ENCODE data around the gene GPR160.

Gene GPR160

DNA sequence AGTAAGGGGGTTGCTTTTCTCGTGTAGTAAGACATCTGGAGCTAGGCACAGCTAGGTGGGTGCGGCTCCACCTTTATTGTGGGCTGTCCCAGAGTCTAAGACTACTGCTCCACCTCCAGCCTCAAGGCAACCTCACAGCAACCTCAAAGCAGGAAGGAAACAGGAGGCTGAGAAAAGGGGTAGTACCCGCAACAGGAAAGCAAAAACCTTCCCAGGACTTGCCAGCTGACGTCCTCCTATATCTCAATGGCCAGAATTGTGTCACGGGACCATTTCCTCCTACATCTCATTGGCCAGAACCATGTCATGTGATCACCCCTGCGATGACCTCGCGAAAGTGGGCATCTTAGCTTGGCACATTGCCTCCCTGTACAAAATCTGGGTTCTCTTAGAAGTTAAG, 4.3 kb upstream of the GPR160 start:
- no peak for DNase-seq

DNA sequence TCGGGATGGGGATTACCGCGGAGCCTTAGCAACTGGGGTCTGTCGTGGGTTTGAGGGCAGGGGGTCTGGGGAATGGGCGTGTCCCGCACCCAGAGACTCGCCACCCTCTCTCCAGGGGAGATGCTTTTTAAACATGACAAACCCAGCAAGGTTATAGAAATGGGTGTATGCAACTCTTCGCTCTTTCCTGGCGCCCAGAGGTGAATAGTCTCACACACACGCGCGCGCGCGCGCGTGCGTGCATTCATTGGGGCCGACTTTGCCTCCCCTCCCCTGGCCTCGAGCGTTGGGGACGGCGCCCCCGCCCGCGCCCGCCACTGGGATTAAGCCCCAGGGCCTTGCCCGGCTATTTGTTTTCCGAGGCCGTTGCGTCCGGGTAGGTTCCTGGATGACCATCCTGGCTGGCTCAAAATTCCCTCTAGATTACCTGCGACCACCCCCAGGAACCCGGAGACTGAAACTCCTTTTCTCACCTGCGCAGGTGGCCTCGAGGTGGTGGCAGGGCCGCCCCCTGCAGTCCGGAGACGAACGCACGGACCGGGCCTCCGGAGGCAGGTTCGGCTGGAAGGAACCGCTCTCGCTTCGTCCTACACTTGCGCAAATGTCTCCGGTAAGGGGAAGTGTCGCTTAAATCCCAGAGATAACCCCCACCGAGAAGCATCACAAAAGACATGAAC, 777 bp downstream of the GPR160 start:
- DNase-seq, result no peak

DNA sequence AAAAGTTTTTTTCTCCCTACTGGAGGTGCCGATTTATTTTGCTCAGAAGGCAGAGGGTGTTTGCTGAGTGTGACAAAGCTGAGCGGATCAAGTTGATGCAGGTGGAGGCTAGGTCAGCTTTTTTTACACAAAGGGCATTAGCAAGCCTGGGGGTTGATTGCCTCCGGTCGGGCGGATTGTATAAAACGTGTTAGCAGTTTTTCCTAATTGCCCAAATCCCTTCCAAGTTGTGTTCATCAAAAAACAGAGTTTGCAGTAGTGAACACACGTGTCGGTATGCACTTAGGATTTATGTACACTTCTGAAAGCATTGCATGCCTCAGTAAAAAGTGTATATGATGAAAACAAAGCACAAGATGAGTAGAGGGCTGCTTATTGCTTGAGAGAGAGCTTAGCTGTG, 2.6 kb downstream of the GPR160 start:
- DNase-seq, result no peak

DNA sequence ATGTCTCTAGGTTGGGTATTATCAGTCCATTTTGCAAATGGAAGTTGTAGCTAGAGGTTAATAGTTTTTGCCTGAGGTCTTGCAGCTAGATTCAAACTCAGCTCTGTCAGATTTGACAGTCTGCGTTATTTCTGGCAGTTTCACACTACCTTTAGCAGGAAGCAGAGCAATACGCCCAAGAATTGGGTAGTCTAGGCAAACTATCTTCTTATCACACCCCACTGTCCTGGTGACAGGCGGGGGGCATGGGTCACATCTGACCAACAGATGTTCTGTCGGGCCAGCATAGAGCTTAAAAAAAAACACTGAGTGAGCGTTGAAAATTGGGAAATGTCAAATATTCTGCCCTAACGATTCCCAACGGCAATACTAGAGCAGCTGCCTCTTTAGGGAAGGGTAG, 5.7 kb downstream of the GPR160 start:
- DNase-seq, result no peak

DNA sequence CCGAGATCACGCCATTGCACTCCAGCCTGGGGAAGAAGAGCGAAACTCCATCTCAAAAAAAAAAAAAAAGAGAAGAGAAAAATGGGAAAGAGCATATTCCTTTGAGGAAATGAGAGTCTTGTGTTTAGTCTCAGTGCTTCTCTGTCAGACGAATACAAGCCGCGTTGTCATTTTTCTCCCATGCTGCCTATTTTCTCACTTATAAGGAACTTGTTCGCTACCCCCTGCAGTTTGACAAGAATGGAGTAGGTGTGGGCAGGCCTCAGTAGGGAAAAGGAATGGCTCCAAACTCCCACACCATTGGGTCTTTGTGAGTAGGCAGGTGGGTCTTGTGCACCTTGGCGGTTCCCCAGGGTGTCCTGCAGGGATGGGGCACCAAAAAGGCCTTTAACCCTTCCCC, 6.5 kb downstream of the GPR160 start:
- no peak for DNase-seq

DNA sequence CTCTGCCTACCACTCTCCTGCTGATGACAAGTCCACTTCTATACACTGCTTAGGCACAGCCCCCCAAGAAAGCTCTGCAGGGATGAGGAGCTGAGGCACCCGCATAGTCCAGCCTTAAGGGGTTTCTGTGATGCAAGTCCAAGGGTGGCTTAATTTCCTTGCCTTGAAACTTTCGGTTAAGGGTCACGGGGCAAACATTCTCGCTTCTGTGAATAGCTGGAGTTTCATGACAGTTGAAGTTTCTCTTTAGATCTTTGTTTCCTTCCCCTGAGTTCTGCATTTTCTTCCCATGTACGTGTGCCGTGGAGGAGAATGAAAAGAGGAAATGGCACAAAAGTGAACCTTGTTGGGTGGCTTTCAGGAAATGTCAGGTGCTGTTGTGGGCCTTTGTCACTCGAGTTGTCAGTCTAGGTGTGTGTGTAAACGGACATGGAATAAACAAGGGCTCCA, 7.0 kb downstream of the GPR160 start:
- no peak for DNase-seq

DNA sequence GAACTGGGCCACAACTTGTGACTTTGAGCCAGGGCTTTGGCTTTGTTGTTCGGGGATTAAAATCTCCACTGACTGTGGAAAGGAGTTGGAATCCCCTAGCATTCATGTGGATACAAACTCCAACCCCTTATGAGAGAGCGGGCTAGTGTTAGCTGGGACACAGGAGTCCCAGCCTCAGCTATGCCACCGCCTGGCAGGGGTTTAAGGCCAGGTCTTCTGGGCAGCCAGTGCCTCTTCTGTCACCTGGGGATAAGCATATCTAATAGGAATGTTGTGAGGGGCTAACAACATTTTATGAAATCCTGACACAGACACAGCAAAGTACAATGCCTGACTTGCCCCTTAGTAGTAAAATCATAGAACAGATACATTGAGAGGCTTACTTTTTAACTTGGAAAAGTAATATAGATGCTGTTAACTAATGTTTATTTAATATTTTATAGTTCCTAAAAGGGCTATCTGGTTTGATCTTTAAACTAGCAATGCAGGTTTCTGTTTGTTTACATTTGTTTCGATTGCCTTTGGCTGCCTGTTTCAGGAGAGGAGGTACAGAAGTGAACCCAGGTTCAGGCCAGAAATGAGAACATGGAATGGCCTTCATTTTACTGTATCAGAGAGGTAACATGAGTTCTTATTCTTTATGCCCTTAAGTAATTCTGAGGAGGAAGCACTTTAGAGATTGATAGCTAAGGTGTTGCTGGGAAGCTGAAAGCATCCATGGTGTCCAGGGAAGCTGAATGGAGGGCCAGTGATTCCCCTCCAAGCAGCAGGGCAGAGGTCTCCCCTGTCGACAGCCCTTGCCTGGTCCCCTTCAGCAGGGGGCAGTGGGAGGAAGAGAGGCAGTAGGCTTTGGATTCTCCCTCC, 8.7 kb downstream of the GPR160 start:
- no peak for DNase-seq

DNA sequence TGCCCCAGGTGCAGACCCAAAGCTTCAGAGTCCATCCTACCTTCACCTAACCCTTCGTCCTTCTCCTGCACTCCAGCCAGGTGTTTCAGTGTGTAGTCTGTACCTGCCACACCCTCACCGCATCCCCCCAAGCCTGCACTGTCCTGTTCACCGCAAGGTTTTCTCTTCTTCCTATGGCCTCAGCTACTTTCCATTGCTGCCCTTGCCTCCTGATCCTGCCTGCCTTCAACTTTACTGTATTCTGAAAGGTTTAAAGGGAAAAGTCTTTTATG, 9.3 kb downstream of the GPR160 start:
- no peak for DNase-seq

DNA sequence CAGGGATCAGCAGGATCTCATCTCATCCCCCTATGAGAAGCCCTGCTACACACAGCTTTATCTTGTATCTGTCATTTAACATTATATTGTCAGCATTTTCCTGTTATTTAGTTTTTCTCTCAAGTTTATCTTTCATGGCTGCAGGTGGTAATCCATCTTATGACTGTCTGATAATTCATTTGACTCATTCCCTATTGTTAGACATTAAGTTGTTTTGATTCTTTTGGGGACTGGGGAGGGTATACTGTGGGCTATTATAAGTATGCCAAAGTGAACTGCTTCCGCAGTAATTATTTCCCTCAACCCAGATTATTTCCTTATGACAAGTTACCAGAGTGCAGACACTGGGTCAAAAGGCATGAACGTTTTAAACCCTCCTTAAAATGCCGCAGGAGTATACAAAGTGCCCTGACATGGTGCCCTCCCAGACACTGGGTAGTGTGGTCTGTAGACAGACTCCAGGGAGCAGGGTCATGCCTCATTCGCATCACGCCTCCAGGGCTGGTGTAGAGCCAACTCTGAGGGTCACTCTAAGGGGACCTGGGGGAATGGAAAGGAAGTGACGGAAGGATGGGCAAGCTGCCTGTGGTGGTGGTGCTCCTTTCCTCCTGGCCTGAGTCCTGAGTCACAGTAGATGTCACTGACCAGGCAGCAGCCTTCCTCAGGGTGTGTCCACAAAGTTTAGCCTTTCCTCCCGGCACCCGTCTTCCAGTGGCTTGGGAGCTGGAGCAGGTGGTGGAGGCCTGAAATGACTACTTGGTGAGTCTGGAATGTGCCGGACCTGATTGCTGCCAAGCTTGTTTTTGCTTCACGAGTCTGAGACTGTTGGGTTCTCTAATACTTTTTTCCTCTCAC, 11.6 kb downstream of the GPR160 start:
- no peak for DNase-seq

DNA sequence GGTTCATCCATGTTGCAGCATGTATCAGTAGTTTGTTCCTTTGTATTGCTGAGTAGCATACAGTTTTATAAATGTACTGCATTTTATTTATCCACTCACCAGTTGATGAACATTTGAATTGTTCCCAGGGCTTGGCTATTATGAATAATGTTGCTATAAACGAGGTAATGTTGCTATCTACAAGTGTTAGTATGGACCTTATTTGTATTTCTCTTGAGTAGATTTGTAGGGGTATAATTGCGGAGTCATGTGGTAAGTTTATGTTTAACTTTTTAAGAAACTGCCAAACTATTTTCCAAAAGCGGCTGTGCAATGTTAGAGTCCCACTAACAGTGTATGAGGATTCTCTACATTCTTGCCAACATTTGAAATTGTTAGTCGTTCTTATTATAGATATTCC, 13.0 kb downstream of the GPR160 start:
- no peak for DNase-seq

DNA sequence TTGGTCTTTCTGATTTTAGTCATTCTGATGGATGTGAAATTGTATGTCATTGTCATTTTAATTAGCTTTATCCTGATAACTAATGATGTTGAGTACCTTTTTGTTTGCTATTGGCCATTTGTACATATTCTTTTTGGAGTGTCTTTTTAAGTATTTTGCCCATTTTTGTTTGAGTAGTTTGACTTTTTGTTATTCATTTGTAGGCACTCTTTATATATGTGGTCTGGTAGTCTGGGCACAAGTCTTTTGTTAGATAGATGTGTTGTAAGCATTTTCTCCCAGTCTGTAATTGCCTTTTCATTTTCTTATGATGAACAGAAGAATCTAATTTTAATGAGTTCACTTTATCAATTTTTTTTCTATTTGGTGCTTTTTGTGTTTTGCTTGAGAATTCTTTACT, 14.6 kb downstream of the GPR160 start:
- no peak for DNase-seq

DNA sequence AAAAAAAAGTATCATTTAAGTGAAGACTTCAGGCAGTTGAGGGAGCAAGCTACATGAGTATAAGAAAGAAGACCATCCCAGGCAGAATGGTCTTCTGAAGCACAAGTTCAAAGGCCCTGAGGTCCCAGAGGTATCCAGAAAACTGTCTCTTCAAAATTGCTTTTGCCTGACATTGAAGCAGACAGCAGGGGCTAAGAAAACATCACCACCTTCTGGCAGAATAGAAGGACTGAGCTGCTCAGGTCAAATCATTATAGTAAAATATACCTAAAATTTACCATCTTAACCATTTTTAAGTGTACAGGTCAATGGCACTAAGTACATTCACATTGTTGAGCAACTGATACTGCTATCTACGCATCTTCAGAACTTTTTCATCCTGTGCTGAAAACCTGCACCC, 16.4 kb downstream of the GPR160 start:
- DNase-seq, result no peak

DNA sequence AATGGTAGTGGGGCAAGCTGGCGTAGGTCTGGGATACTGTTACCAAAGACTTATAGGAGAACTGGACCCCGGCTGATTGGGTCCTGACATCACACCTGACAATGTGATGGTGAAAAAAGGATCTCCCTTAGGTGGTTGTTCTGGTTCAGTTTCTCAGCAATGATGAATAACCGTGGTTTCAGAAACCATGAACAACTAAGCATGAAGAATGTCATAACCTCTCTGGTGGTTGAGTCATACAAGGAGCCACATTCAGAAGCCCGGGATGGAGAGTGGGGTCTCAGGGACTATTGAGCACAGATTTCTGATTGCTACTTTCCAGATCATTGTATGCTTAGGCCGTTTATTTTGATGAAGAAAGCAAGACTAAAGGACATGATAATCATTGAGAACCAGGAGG, 17.4 kb downstream of the GPR160 start:
- DNase-seq, result no peak

DNA sequence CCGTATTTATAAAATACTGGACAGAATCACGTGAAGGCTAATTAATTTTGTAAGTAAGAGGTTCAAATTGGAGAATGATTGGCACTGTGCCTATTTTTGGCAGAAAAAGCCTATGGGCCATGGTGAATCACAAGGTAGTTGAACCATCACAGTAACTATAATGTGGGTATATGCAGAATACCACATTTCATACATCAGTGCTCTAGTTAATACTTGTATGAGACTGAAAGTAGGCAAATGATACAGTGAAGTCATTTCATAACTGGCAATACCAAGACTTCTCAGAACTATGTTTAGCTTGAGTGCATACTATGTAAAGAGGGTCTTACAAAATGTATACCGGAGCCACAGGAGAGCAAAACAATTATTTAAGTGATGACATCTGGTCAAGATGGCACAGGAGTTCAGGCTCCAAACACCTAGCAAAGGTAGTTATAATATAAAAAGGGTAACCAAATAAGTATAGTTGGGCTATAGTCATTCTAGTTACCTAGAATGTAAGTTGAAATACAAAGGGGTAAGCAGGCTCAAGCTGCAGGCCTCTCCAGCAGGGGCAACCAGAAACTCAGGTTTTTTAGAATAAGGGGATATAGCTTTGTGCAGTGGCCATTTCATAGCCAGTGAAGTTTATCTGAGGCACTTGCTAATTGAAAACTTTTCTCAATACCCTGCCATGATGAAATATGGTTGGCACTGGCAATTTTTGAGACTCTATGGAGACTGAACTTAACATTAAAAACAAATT, 19.1 kb downstream of the GPR160 start:
- DNase-seq, result no peak

DNA sequence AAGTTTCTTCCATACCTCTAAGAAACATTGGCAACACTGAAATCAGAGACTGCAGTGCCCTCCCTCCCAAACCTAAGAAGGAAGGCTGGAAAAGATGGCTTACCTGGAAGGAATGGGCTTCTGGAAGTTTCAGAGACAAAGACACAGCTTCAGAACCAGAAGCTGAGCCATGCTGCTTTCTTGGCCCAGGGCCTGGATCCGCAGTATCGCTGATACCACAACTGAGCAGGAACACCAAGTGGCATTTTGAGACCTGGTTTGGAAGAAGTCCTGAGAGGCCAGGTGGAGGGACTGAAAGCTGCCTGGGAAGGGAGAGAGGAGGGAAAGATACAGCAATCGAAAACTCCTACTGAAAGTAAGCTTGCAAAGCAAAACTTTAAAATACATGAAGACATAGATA, 19.8 kb downstream of the GPR160 start:
- DNase-seq, result no peak

DNA sequence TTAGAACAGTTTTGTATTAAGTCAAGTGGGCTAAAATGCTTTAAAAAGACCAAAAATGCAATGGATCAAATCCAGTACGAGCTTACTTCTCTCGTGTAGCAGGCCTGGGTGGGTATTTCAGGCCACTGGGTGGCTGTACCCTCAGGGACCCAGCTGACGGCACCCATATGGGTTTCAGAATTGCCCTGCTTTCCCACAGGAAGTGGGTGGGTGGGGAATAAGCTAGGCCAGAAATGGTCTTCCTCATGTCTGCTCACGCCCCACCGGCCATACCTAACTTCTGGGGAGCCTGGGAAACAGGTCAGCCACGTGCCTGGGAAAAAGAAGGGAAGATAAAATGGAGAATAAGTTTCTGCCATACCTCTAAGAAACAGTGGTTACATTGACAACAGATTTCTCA, 20.3 kb downstream of the GPR160 start:
- no peak for DNase-seq

DNA sequence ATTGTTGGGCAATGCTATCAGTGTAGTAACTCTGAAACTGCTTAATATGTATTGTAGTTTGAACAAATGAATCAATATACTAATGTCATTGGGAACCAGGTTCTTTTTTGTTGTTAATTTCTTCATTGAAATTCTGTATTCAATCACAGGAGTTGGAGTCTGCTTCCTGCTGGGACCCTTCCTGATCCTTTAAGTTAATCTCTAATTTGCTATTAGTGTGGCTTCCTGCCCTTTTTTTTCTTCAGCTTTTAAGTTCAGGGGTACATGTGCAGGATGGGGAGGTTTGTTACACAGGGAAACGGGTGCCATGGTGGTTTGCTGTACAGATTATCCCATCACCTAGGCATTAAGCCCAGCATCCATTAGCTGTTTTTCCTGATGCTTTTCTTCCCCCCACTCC, 21.7 kb downstream of the GPR160 start:
- no peak for DNase-seq

DNA sequence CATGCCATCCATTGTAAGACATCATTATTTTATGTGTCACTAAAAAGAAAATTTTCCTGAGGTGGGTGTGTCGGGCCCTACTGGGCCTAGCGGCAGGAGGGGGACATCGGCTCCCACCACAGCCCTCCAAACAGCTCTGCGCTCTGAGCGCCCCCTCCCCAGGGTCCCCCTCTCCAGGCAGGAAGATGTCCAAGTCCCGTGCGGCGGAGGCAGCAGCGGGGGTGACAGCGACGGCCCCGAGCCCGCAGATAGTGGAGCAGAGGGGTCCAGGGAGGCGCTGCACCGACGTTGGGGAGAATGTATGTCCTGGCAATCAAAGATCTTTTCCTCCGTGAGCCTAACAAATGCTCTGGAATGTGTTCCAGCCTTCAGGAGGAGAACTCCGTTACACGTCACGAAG, 24.3 kb downstream of the GPR160 start:
- no peak for DNase-seq

DNA sequence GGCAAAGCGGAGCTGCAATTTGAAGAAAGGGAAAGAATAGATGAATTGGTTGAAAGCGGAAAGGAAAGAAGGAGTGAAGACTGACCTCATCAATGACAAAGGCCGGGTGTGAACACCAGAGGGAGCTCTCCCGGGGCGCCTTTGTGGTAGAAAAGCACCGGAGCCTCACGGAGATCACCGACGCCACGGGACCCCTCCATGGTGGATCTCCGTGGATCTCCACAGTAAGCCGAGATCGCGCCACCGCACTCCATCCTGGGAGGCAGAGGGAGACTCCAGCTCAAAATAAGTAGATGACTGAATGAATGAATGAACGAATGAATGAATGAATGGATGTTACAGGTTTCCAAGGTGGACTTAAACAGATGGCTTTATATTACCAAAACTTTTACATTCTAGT, 25.0 kb downstream of the GPR160 start:
- no peak for DNase-seq

DNA sequence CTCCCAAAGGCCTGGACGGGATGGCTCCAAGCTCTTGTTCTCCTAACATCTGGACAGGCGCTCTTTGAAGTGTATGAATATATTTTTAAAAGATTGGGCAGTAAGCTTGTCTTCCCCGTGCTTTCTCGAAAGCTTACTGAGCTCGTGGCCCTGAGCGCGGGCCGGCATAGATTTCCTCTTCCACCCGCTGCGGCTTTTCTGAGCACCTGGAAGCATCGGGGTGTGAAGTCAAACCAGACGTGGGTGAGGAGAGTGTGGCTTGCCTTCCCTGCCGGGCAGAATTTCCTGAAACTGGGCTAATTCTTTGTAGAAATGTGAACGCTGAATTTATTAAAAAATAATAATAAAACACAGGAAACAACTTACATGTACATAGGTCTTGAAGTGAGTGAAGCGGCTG, 25.9 kb downstream of the GPR160 start:
- DNase-seq, result no peak

DNA sequence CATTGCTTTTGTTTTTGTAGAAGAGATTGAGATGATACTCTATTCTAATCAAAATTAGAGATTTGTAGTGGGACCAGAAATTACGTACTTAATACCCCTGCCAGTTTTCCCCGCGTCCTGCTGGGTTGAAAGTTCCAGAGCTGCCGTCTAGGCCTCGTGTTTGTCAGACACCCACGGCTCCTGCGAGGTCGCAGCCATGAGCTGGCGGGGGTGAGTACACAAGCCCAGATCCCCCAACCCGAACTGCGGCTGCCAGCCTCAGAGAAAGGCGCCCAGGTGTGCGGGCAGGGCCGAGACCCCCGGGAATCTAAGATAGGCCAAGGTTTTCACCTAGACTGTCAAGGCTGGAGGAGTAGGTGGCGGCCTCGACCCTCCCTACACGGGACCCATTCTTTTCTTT, 26.3 kb downstream of the GPR160 start:
- DNase-seq, result no peak

DNA sequence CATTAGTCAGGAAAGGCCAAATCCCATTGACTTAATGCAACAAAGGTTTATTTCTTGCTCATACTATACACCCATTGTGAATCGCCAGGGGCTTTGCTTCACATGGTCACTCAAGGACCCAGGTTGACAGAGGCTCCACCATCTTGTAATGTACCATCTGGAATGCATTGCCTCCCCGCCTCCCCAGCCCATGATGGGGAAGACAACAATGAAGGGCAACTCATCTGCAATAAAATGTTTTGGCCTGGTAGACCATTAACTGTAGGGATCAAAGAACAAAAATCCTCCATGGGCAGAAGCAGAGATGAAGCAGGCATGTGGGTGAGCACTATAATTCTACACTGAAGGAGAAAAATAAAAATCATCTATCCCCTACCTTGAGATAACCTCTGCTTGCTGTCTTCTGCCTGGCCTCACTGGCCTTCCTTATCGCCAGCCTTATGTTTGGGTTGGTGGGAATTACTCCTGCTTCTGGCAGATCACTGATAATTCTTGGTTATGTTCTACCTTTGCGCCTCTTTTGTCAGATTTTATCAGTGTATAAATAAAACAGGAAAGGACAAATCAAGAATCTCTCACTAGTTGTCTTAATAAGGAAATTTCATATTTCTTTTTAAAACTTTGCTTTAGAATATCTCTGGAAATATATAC, 37.8 kb downstream of the GPR160 start:
- DNase-seq, result no peak
